Tibial nerve (tissue), 4 donors: Measurements from ENCODE around the gene CMTM5. TPM values are rescaled to one million over a fixed set of nuclear protein-coding genes. Genes with fewer than 3 reads are reported as not detected.
"Not testable (repeated sequence)": the region's sequence is repeated elsewhere in the genome, so short reads cannot be mapped to it uniquely, and the experiment has no call there.

Experiments
- DNase-seq, 2 donors: peaks; one replicate each; pipeline ENCODE4 v3.0.0-alpha.2; 2019; ENCODE audit warnings: low spot score in 2 of 2
- H3K27ac ChIP-seq, 4 donors: fragments of 200-600 bp; sonication (generic) in 3 of 4; one replicate each; pipeline ENCODE4 v1.5.1; 2017 to 2019; ENCODE audit warnings: mild to moderate bottlenecking in 1 of 4
- H3K27me3 ChIP-seq, 2 donors: fragments of 200-600 bp; sonication (generic) in 1 of 2; one replicate each; pipeline versions ENCODE4 v1.5.1 to v1.6.0; 2017 to 2019
- H3K36me3 ChIP-seq, 3 donors: fragments of 200-600 bp; sonication (generic); one replicate each; pipeline ENCODE4 v1.5.1; 2018 to 2019
- H3K4me1 ChIP-seq, 4 donors: fragments of 200-600 bp; sonication (generic) in 3 of 4; one replicate each; pipeline ENCODE4 v1.5.1; 2017 to 2019
- H3K4me3 ChIP-seq, 4 donors: fragments of 200-600 bp; sonication (generic) in 3 of 4; one replicate each; pipeline ENCODE4 v1.5.1; 2017 to 2019; ENCODE audit warnings: mild to moderate bottlenecking in 1 of 4, moderate library complexity in 1 of 4
- H3K9me3 ChIP-seq, 4 donors: fragments of 200-600 bp; sonication (generic) in 3 of 4; one replicate each; pipeline ENCODE4 v1.5.1; 2017 to 2019
- EP300 ChIP-seq, 2 donors: sonication (generic); formaldehyde crosslinking; IDR thresholded peaks; one replicate each; pipeline ENCODE4 v1.6.1; 2017; ENCODE audit warnings: antibody characterized with exemption in 2 of 2, mild to moderate bottlenecking in 1 of 2
- POLR2A ChIP-seq, 2 donors: fragments of 450-650 bp; IDR thresholded peaks; one replicate each; pipeline ENCODE4 v1.6.1; 2017; ENCODE audit warnings: antibody characterized with exemption in 2 of 2, mild to moderate bottlenecking in 2 of 2, moderate library complexity in 2 of 2
- WGBS, 2 donors: methylation state at CpG; one replicate each; pipeline ENCODE4 v1.1.5; 2018; 5-methylcytosine and 5-hydroxymethylcytosine counted together
- small RNA-seq: library from RNA; depleted of rRNA; stranded (forward); fragments of <200 nt; gene quantifications from one replicate; pipeline ENCODE3, GENCODE V24; 2016
- total RNA-seq, 4 donors: library from RNA; depleted of rRNA; stranded (reverse); fragments of >200 nt; gene quantifications; one replicate each; pipeline ENCODE4 v1.1.0, GENCODE V29; 2016
- TF ChIP-seq, protein P1 (sequence below), 5 experiments: fragments of 200-600 bp in 3 of 5; fragments of 450-650 bp in 2 of 5; sonication (generic) in 3 of 5; IDR thresholded peaks; one replicate each; pipeline ENCODE4 v1.5.1; 2016 to 2019; ENCODE audit warnings: antibody characterized with exemption in 5 of 5, mild to moderate bottlenecking in 3 of 5, moderate library complexity in 2 of 5

Gene CMTM5
- total RNA-seq, 4 donors from 2014 or later: 10.8 to 31.5 (median 18.3) TPM

DNA sequence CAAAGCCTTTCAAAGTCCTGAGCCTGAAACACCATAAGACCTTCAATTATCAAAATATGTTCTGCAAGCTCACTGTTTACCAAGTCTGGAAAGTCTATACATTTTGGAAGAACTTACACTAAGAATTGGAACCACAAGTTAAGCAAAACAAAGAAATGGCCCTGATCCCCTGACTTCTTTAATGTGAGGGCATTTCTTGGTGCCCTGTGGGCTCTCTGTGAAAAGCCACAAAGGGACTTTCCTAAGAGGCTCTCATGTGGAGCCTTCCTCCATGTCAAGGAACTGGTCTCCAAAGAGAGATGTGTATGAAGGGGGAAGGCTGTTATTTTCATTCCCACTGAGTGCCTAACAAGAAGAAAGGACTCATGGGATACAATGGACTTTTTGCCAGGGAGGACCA, 44.7 kb downstream of the CMTM5 start:
- no peak for DNase-seq
- TF ChIP-seq EP300 (IDR thresholded peaks at IDR 0.05) (no peak), POLR2A (IDR thresholded peaks at IDR 0.05) (no peak)
- TF ChIP-seq, protein P1, sequence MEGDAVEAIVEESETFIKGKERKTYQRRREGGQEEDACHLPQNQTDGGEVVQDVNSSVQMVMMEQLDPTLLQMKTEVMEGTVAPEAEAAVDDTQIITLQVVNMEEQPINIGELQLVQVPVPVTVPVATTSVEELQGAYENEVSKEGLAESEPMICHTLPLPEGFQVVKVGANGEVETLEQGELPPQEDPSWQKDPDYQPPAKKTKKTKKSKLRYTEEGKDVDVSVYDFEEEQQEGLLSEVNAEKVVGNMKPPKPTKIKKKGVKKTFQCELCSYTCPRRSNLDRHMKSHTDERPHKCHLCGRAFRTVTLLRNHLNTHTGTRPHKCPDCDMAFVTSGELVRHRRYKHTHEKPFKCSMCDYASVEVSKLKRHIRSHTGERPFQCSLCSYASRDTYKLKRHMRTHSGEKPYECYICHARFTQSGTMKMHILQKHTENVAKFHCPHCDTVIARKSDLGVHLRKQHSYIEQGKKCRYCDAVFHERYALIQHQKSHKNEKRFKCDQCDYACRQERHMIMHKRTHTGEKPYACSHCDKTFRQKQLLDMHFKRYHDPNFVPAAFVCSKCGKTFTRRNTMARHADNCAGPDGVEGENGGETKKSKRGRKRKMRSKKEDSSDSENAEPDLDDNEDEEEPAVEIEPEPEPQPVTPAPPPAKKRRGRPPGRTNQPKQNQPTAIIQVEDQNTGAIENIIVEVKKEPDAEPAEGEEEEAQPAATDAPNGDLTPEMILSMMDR (IDR thresholded peaks at IDR 0.05): no peak

GRCh38 chr14:23423657-23424056, 46.8 kb downstream of the CMTM5 start:
- no peak for DNase-seq
- Histone ChIP-seq H3K27ac (no peak overlapping the region), H3K4me1 (no peaks in the 10 kb centered on the region), H3K4me3 (no peak overlapping the region), H3K36me3 (no peaks in the 10 kb centered on the region), H3K27me3 (no peaks in the 10 kb centered on the region), H3K9me3 (no peaks in the 10 kb centered on the region)
- TF ChIP-seq EP300 (IDR thresholded peaks at IDR 0.05) (no peak), POLR2A (IDR thresholded peaks at IDR 0.05) (no peak)
- TF ChIP-seq, protein P1 (IDR thresholded peaks at IDR 0.05): no peak
- 88 to 94% methylated on average over 6 of the region's 6 CpGs for WGBS, 2 donors

More for the DNA sequence above, 44.7 kb downstream of the CMTM5 start:
- Histone ChIP-seq H3K27ac (no peak overlapping the region), H3K4me3 (no peak overlapping the region), H3K9me3 (no peaks in the 10 kb centered on the region), H3K36me3 (no peaks in the 10 kb centered on the region), H3K4me1 (no peaks in the 10 kb centered on the region), H3K27me3 (no peaks in the 10 kb centered on the region)

- TF ChIP-seq EP300 (IDR thresholded peaks at IDR 0.05) (no peak), POLR2A (IDR thresholded peaks at IDR 0.05) (no peak)
- TF ChIP-seq, protein P1 (IDR thresholded peaks at IDR 0.05): no peak
- no peaks in the 10 kb centered on the region for H3K4me1 ChIP-seq
- no peak overlapping the region for H3K4me3 ChIP-seq
- no peaks in the 10 kb centered on the region for H3K27me3 ChIP-seq
- DNase-seq: no peak
- no peak overlapping the region for H3K27ac ChIP-seq
- no peaks in the 10 kb centered on the region for H3K9me3 ChIP-seq
- H3K36me3 ChIP-seq: no peaks in the 10 kb centered on the region
- WGBS, 2 donors: 81 to 84% methylated on average over 10 of the region's 10 CpGs
These were observed 48.3 kb downstream of the CMTM5 start for GRCh38 chr14:23425169-23425568.

GRCh38 chr14:23425798-23426197, 49.0 kb downstream of the CMTM5 start:
- 84 to 100% methylated on average over 4 to 6 of the region's 6 CpGs for WGBS, 2 donors
- H3K27ac ChIP-seq, H3K27me3 ChIP-seq, H3K36me3 ChIP-seq, H3K9me3 ChIP-seq, H3K4me1 ChIP-seq, DNase-seq, H3K4me3 ChIP-seq: not testable (repeated sequence)

- no peaks in the 10 kb centered on the region for H3K4me1 ChIP-seq
- H3K27ac ChIP-seq: no peak overlapping the region
- 91 to 92% methylated on average over 13 of the region's 13 CpGs for WGBS, 2 donors
- no peaks in the 10 kb centered on the region for H3K27me3 ChIP-seq
- H3K36me3 ChIP-seq: no peaks in the 10 kb centered on the region
- no peak for DNase-seq
- TF ChIP-seq, protein P1 (IDR thresholded peaks at IDR 0.05): no peak
- TF ChIP-seq EP300 (IDR thresholded peaks at IDR 0.05) (no peak), POLR2A (IDR thresholded peaks at IDR 0.05) (no peak)
- H3K9me3 ChIP-seq: no peaks in the 10 kb centered on the region
- no peak overlapping the region for H3K4me3 ChIP-seq
These were observed 52.0 kb downstream of the CMTM5 start for GRCh38 chr14:23428686-23429495.

Small RNA genes within 50 kb of the gene (small RNA-seq; reads per million reads assigned to genes)
- gene MIR208A: not detected
- gene MIR208B: not detected

Other genes with a start within 250 kb of the CMTM5 start
- 10 to 100 TPM; 26.2 to 41.4 (median 37.5) TPM for gene SLC7A8, start 193.4 kb upstream of the CMTM5 start, total RNA-seq
- not detected for gene RNF212B, start 139.1 kb upstream of the CMTM5 start, total RNA-seq
- 10 to 100 TPM in 2 of 4 donors, 1 to 10 TPM in 2; 7.5 to 35.2 (median 10.2) TPM for gene HOMEZ, start 90.9 kb upstream of the CMTM5 start, total RNA-seq
- gene PPP1R3E, start 74.2 kb upstream of the CMTM5 start, total RNA-seq: 10 to 100 TPM; 15.0 to 29.1 (median 19.2) TPM
- gene BCL2L2, start 70.2 kb upstream of the CMTM5 start, total RNA-seq: 10 to 100 TPM; 49.8 to 87.3 (median 56.5) TPM
- 10 to 100 TPM; 52.1 to 80.8 (median 64.5) TPM for gene PABPN1, start 55.6 kb upstream of the CMTM5 start, total RNA-seq
- gene SLC22A17, start 24.2 kb upstream of the CMTM5 start, total RNA-seq: 10 to 100 TPM; 55.9 to 91.0 (median 58.3) TPM
- 10 to 100 TPM; 31.4 to 38.2 (median 34.2) TPM for gene EFS, start 11.9 kb upstream of the CMTM5 start, total RNA-seq
- gene IL25, start 4.2 kb upstream of the CMTM5 start, total RNA-seq: not detected
- gene MYH6, start 31.2 kb downstream of the CMTM5 start, total RNA-seq: under 1 TPM in 1 of 4 donors, not detected in 3; 0.30 TPM
- under 1 TPM in 1 of 4 donors, not detected in 3; 0.90 TPM for gene MYH7, start 58.6 kb downstream of the CMTM5 start, total RNA-seq
- gene NGDN, start 92.7 kb downstream of the CMTM5 start, total RNA-seq: 10 to 100 TPM; 35.8 to 45.6 (median 36.5) TPM
- 1 to 10 TPM; 2.1 to 3.9 (median 2.6) TPM for gene ZFHX2, start 174.7 kb downstream of the CMTM5 start, total RNA-seq
- 10 to 100 TPM; 14.4 to 47.1 (median 25.2) TPM for gene THTPA, start 179.2 kb downstream of the CMTM5 start, total RNA-seq
- 10 to 100 TPM; 30.2 to 76.8 (median 52.0) TPM for gene AP1G2, start 190.7 kb downstream of the CMTM5 start, total RNA-seq
- 1 to 10 TPM; 1.2 to 2.9 (median 2.2) TPM for gene JPH4, start 201.7 kb downstream of the CMTM5 start, total RNA-seq